ENCODE data around the gene UBE2G2. TPM values are rescaled to one million over a fixed set of nuclear protein-coding genes. Genes with fewer than 3 reads are reported as not detected.

The UBE2G2 gene
- total RNA-seq, 1 experiment from 2014 or later = 121 TPM

DNA sequence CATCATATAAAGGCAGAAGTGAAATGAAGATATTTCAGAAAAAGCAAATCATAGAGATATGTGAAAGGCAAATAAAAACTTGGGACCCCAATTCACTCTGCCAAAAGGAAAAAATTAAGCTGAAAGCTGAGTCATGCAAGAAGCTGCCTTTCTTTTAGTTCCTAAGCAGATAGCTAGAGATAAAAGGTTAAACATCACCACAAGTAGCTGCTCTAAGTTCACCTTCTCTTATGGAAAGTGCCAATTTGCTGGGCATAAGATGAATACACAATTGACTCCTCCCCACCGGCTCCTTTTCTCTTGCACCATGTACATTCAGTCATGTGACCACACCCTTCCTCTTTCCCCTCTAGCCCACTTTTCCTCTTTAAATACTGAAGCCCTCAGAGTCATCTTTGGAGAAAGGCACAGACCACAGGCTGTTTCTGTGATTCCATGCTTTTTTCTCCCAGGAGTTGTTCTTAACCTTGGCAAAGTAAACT, 21.6 kb upstream of the UBE2G2 start:
- no peak overlapping the region for H4K5ac ChIP-seq (ENCODE audit: insufficient read length, low read depth, low read length)
- H2BK12ac ChIP-seq (ENCODE audit: insufficient read length, low read depth, low read length) = no peak overlapping the region
- H3K4me3 Mint-ChIP-seq = no peak overlapping the region
- H3K4me2 ChIP-seq (ENCODE audit: insufficient read depth, insufficient read length, low read length) = no peak overlapping the region
- H3T11ph ChIP-seq (ENCODE audit: low read length) = no peak overlapping the region
- no peak overlapping the region for H4K8ac ChIP-seq (replicated peaks; ENCODE audit: insufficient read length, low read depth, low read length)
- no peak overlapping the region for H3K23ac ChIP-seq (ENCODE audit: insufficient read length, low read depth, low read length)
- H3K9me3 Mint-ChIP-seq = peaks cover 66 to 67% of the 10 kb centered on the region in 2 experiments
- no peaks in the 10 kb centered on the region for H4K20me1 ChIP-seq (ENCODE audit: control insufficient read depth, insufficient read depth, insufficient read length)
- H3K56ac ChIP-seq (ENCODE audit: insufficient read length, low read depth, low read length) = no peak overlapping the region
- TF ChIP-seq, protein P1, sequence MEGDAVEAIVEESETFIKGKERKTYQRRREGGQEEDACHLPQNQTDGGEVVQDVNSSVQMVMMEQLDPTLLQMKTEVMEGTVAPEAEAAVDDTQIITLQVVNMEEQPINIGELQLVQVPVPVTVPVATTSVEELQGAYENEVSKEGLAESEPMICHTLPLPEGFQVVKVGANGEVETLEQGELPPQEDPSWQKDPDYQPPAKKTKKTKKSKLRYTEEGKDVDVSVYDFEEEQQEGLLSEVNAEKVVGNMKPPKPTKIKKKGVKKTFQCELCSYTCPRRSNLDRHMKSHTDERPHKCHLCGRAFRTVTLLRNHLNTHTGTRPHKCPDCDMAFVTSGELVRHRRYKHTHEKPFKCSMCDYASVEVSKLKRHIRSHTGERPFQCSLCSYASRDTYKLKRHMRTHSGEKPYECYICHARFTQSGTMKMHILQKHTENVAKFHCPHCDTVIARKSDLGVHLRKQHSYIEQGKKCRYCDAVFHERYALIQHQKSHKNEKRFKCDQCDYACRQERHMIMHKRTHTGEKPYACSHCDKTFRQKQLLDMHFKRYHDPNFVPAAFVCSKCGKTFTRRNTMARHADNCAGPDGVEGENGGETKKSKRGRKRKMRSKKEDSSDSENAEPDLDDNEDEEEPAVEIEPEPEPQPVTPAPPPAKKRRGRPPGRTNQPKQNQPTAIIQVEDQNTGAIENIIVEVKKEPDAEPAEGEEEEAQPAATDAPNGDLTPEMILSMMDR (conservative IDR thresholded peaks at IDR 0.05) = no peak
- H3K27me3 Mint-ChIP-seq (ENCODE audit: low read depth) = peaks cover 47% of the 10 kb centered on the region
- no peak overlapping the region for H2BK15ac ChIP-seq (ENCODE audit: low read depth, low read length)
- no peak overlapping the region for H3K9ac ChIP-seq (ENCODE audit: extremely low read depth, insufficient read length, low read length)
- H2BK5ac ChIP-seq (ENCODE audit: insufficient read length, low read length) = no peak overlapping the region
- H3K79me1 ChIP-seq (ENCODE audit: insufficient read depth, low read depth, low read length, poor library complexity, severe bottlenecking) = no peaks in the 10 kb centered on the region
- no CpG with 5 or more reads among the region's 1 CpG for WGBS (ENCODE audit: extremely low coverage, insufficient read length, low lambda C conversion rate)
- H3K4me1 ChIP-seq (ENCODE audit: insufficient read depth, low read length) = no peaks in the 10 kb centered on the region
- no peak overlapping the region for H3K27ac Mint-ChIP-seq
- no peaks in the 10 kb centered on the region for H3K79me2 ChIP-seq (ENCODE audit: insufficient read depth, low read length)
- H3K18ac ChIP-seq (ENCODE audit: insufficient read length, low read depth, low read length) = no peak overlapping the region
- DNase-seq = no peak
- peaks cover 5% of the 10 kb centered on the region for H3K23me2 ChIP-seq (ENCODE audit: insufficient read length, low read depth, low read length, poor library complexity, severe bottlenecking)
- H3K9me3 ChIP-seq (ENCODE audit: control insufficient read depth, low read depth, low read length) = peaks cover 36% of the 10 kb centered on the region
- no peaks in the 10 kb centered on the region; the same call in 1 of the 2 replicates for H3K27me3 ChIP-seq (ENCODE audit: insufficient read depth, low read length)
- no peak overlapping the region for H3K27ac ChIP-seq (ENCODE audit: insufficient read length, low read depth, low read length)
- no peak overlapping the region for H2BK120ac ChIP-seq (ENCODE audit: low read depth, low read length, poor library complexity, severe bottlenecking)
- H3K14ac ChIP-seq (ENCODE audit: insufficient read depth, low read length) = no peak overlapping the region
- H2AFZ ChIP-seq (ENCODE audit: low read length) = no peak overlapping the region
- no peak overlapping the region for H4K91ac ChIP-seq (ENCODE audit: insufficient read length, low read depth, low read length)
- H3K4me1 Mint-ChIP-seq = no peaks in the 10 kb centered on the region
- peaks cover 13 to 35% (median 23%) of the 10 kb centered on the region in 3 experiments for H3K36me3 Mint-ChIP-seq (ENCODE audit: insufficient read depth in 1 of 3, low read depth in 3 of 3)
- no peak overlapping the region for H3K4ac ChIP-seq (ENCODE audit: low read depth, low read length)
- no peak overlapping the region for H2BK20ac ChIP-seq (ENCODE audit: low read depth, low read length, poor library complexity, severe bottlenecking)
- H2AK5ac ChIP-seq (ENCODE audit: insufficient read length, low read length) = no peak overlapping the region

All from H9 (cell line).